Activated naive CD8-positive, alpha-beta T cell treated with anti-CD3 and anti-CD28 coated beads for 36 hours (primary cell): ENCODE results near the gene CCR5. TPM values are rescaled to one million over a fixed set of nuclear protein-coding genes. Genes with fewer than 3 reads are reported as not detected.
"Not testable (repeated sequence)": the region's sequence is repeated elsewhere in the genome, so short reads cannot be mapped to it uniquely, and the experiment has no call there.

ENCODE experiments used
- DNase-seq: peaks from one replicate; pipeline ENCODE4 v3.0.0; 2021
- H3K27ac Mint-ChIP-seq: one replicate; pipeline ENCODE4 v1.8.0; 2022; ENCODE audit warnings: mild to moderate bottlenecking, moderate library complexity, mixed read lengths
- H3K27me3 Mint-ChIP-seq: one replicate; pipeline ENCODE4 v1.8.0; 2022; ENCODE audit warnings: mild to moderate bottlenecking, mixed read lengths
- H3K36me3 Mint-ChIP-seq: one replicate; pipeline ENCODE4 v1.8.0; 2021; ENCODE audit warnings: mild to moderate bottlenecking, mixed read lengths
- H3K4me1 Mint-ChIP-seq: one replicate; pipeline ENCODE4 v1.8.0; 2021; ENCODE audit warnings: mixed read lengths
- H3K4me3 Mint-ChIP-seq: one replicate; pipeline ENCODE4 v1.8.0; 2022; ENCODE audit warnings: mild to moderate bottlenecking, moderate library complexity, mixed read lengths
- H3K9me3 Mint-ChIP-seq: one replicate; pipeline ENCODE4 v1.8.0; 2022; ENCODE audit warnings: mixed read lengths
- total RNA-seq, 2 experiments: library from RNA; stranded (reverse); gene quantifications; one replicate each; pipeline ENCODE4 v1.2.3, GENCODE V29; 2021

The CCR5 gene
- under 1 TPM; 0.08 to 0.21 TPM for total RNA-seq

GRCh38 chr3:46370839-46371518 is at the start of gene CCR5:
TSS of gene CCR5 (plus strand) at chr3:46370946. CDS start at chr3:46372903, 1,957 bp downstream.
- no peak for DNase-seq
- Mint-ChIP-seq H3K36me3 (no peaks in the 10 kb centered on the region), H3K9me3 (no peaks in the 10 kb centered on the region), H3K4me3 (no peak within 1 kb of the TSS), H3K27me3 (peaks cover 15% of the 10 kb centered on the region), H3K27ac (peak within 1 kb of the TSS; percentile 52), H3K4me1 (peaks cover 29% of the 10 kb centered on the region)

GRCh38 chr3:46321461-46322104 is 49.2 kb upstream of the CCR5 start:
- no peak overlapping the region for H3K27ac Mint-ChIP-seq
- no peaks in the 10 kb centered on the region for H3K36me3 Mint-ChIP-seq
- no peak for DNase-seq
- no peak overlapping the region for H3K4me3 Mint-ChIP-seq
- H3K9me3 Mint-ChIP-seq, result peaks cover 5% of the 10 kb centered on the region
- peaks cover 10% of the 10 kb centered on the region for H3K27me3 Mint-ChIP-seq
- H3K4me1 Mint-ChIP-seq, result no peaks in the 10 kb centered on the region

- Mint-ChIP-seq H3K9me3 (no peaks in the 10 kb centered on the region), H3K27me3 (peaks cover 10% of the 10 kb centered on the region), H3K36me3 (no peaks in the 10 kb centered on the region), H3K4me1 (no peaks in the 10 kb centered on the region), H3K4me3 (no peak overlapping the region), H3K27ac (no peak overlapping the region)
- DNase-seq, result no peak
Measured at GRCh38 chr3:46324036-46324435, 46.7 kb upstream of the CCR5 start.

GRCh38 chr3:46325645-46326300 is 45.0 kb upstream of the CCR5 start:
- DNase-seq, result no peak
- H3K27me3 Mint-ChIP-seq, result peaks cover 4% of the 10 kb centered on the region
- H3K36me3 Mint-ChIP-seq, result no peaks in the 10 kb centered on the region
- H3K4me3 Mint-ChIP-seq, result no peak overlapping the region
- H3K27ac Mint-ChIP-seq, result no peak overlapping the region
- no peaks in the 10 kb centered on the region for H3K4me1 Mint-ChIP-seq
- H3K9me3 Mint-ChIP-seq, result no peaks in the 10 kb centered on the region

- not testable (repeated sequence) for H3K27ac Mint-ChIP-seq, H3K4me1 Mint-ChIP-seq, H3K36me3 Mint-ChIP-seq, H3K27me3 Mint-ChIP-seq, DNase-seq, H3K4me3 Mint-ChIP-seq, H3K9me3 Mint-ChIP-seq
Measured at GRCh38 chr3:46330676-46331075, 40.1 kb upstream of the CCR5 start.

- DNase-seq, result no peak
- Mint-ChIP-seq H3K27me3 (no peaks in the 10 kb centered on the region), H3K36me3 (peaks cover 4% of the 10 kb centered on the region), H3K27ac (no peak overlapping the region), H3K9me3 (peaks cover 18% of the 10 kb centered on the region), H3K4me3 (no peak overlapping the region), H3K4me1 (peaks cover 5% of the 10 kb centered on the region)
Measured at GRCh38 chr3:46334741-46335478, 35.8 kb upstream of the CCR5 start.

GRCh38 chr3:46335541-46335940 is 35.2 kb upstream of the CCR5 start:
- peaks cover 4% of the 10 kb centered on the region for H3K36me3 Mint-ChIP-seq
- H3K4me3 Mint-ChIP-seq, result no peak overlapping the region
- no peaks in the 10 kb centered on the region for H3K27me3 Mint-ChIP-seq
- peaks cover 21% of the 10 kb centered on the region for H3K9me3 Mint-ChIP-seq
- DNase-seq, result no peak
- no peak overlapping the region for H3K27ac Mint-ChIP-seq
- peaks cover 5% of the 10 kb centered on the region for H3K4me1 Mint-ChIP-seq

GRCh38 chr3:46337911-46338310 is 32.8 kb upstream of the CCR5 start:
- Mint-ChIP-seq H3K4me3 (no peak overlapping the region), H3K27me3 (no peaks in the 10 kb centered on the region), H3K27ac (no peak overlapping the region)

GRCh38 chr3:46338840-46339239 is 31.9 kb upstream of the CCR5 start:
- H3K4me1 Mint-ChIP-seq, result peaks cover 5% of the 10 kb centered on the region
- H3K4me3 Mint-ChIP-seq, result no peak overlapping the region
- no peak for DNase-seq
- no peak overlapping the region for H3K27ac Mint-ChIP-seq
- H3K36me3 Mint-ChIP-seq, result peaks cover 4% of the 10 kb centered on the region
- H3K27me3 Mint-ChIP-seq, result no peaks in the 10 kb centered on the region
- peaks cover 21% of the 10 kb centered on the region for H3K9me3 Mint-ChIP-seq

More at GRCh38 chr3:46337911-46338310, 32.8 kb upstream of the CCR5 start:
- DNase-seq, result no peak
- H3K9me3 Mint-ChIP-seq, result peaks cover 21% of the 10 kb centered on the region
- H3K4me1 Mint-ChIP-seq, result peaks cover 5% of the 10 kb centered on the region
- peaks cover 4% of the 10 kb centered on the region for H3K36me3 Mint-ChIP-seq

GRCh38 chr3:46344476-46344875 is 26.3 kb upstream of the CCR5 start:
- H3K9me3 Mint-ChIP-seq, result peaks cover 7% of the 10 kb centered on the region
- peaks cover 4% of the 10 kb centered on the region for H3K36me3 Mint-ChIP-seq
- H3K27ac Mint-ChIP-seq, result no peak overlapping the region
- H3K4me1 Mint-ChIP-seq, result peaks cover 11% of the 10 kb centered on the region
- no peak overlapping the region for H3K4me3 Mint-ChIP-seq
- H3K27me3 Mint-ChIP-seq, result no peaks in the 10 kb centered on the region
- no peak for DNase-seq

GRCh38 chr3:46348823-46349482 is 21.8 kb upstream of the CCR5 start:
- H3K9me3 Mint-ChIP-seq, result no peaks in the 10 kb centered on the region
- DNase-seq, result no peak
- H3K27ac Mint-ChIP-seq, result peak overlapping the region; percentile 80
- H3K27me3 Mint-ChIP-seq, result peaks cover 4% of the 10 kb centered on the region
- H3K4me3 Mint-ChIP-seq, result no peak overlapping the region
- H3K4me1 Mint-ChIP-seq, result peaks cover 41% of the 10 kb centered on the region
- peaks cover 4% of the 10 kb centered on the region for H3K36me3 Mint-ChIP-seq

GRCh38 chr3:46349484-46350261 is 21.1 kb upstream of the CCR5 start:
- no peak for DNase-seq
- Mint-ChIP-seq H3K4me3 (peak overlapping the region; percentile 50), H3K27me3 (peaks cover 4% of the 10 kb centered on the region), H3K36me3 (peaks cover 4% of the 10 kb centered on the region), H3K4me1 (peaks cover 48% of the 10 kb centered on the region), H3K9me3 (no peaks in the 10 kb centered on the region), H3K27ac (peak overlapping the region; percentile 80)

- Mint-ChIP-seq H3K4me3 (peak overlapping the region; percentile 11), H3K27me3 (peaks cover 8% of the 10 kb centered on the region), H3K27ac (no peak overlapping the region), H3K9me3 (no peaks in the 10 kb centered on the region), H3K36me3 (peaks cover 4% of the 10 kb centered on the region), H3K4me1 (peaks cover 50% of the 10 kb centered on the region)
- no peak for DNase-seq
Measured at GRCh38 chr3:46350262-46350565, 20.5 kb upstream of the CCR5 start.

- Mint-ChIP-seq H3K9me3 (no peaks in the 10 kb centered on the region), H3K36me3 (peaks cover 4% of the 10 kb centered on the region), H3K4me1 (peaks cover 50% of the 10 kb centered on the region), H3K4me3 (no peak overlapping the region), H3K27me3 (peaks cover 17% of the 10 kb centered on the region), H3K27ac (no peak overlapping the region)
- no peak for DNase-seq
Measured at GRCh38 chr3:46351646-46352045, 19.1 kb upstream of the CCR5 start.
